Liver (tissue), 3 donors: ENCODE results near the gene SET.

Experiments
- EGR1 ChIP-seq, 2 donors: IDR thresholded peaks; 2 replicates each; pipeline ENCODE4 v1.6.1; 2016 to 2018; ENCODE audit warnings: antibody characterized with exemption in 2 of 2, low read depth in 2 of 2
- HNF4A ChIP-seq, 2 donors: conservative IDR thresholded peaks; 2 replicates each; pipeline ENCODE4 v1.6.1; 2016; ENCODE audit warnings: antibody characterized with exemption in 2 of 2, mild to moderate bottlenecking in 2 of 2
- HNF4G ChIP-seq: IDR thresholded peaks from 2 replicates; pipeline ENCODE4 v1.6.1; 2016; ENCODE audit warnings: antibody characterized with exemption
- JUND ChIP-seq, 2 donors: IDR thresholded peaks; 2 replicates each; pipeline ENCODE4 v1.6.1; 2016; ENCODE audit warnings: antibody characterized with exemption in 2 of 2
- MAX ChIP-seq: IDR thresholded peaks from 2 replicates; pipeline ENCODE4 v1.6.1; 2016; ENCODE audit warnings: antibody characterized with exemption
- NR2F2 ChIP-seq: IDR thresholded peaks from 2 replicates; pipeline ENCODE4 v1.6.1; 2016; ENCODE audit warnings: antibody characterized with exemption
- RAD21 ChIP-seq, 2 donors: IDR thresholded peaks; 2 replicates each; pipeline ENCODE4 v1.6.1; 2016; ENCODE audit warnings: antibody characterized with exemption in 2 of 2, mild to moderate bottlenecking in 2 of 2
- SP1 ChIP-seq: IDR thresholded peaks from 2 replicates; pipeline ENCODE4 v1.6.1; 2018; ENCODE audit warnings: antibody characterized with exemption, mild to moderate bottlenecking
- YY1 ChIP-seq: IDR thresholded peaks from 2 replicates; pipeline ENCODE4 v1.6.1; 2016; ENCODE audit warnings: antibody characterized with exemption, mild to moderate bottlenecking
- TF ChIP-seq, protein P1 (sequence below): fragments of 150-350 bp; IDR thresholded peaks from 2 replicates; pipeline ENCODE4 v1.5.1; 2017; ENCODE audit warnings: improper control_type of control experiment, low read depth, low read length; ENCODE audit not compliant: missing input control
- TF ChIP-seq, protein P2 (sequence below): IDR thresholded peaks from 2 replicates; pipeline ENCODE4 v1.6.1; 2016; ENCODE audit warnings: antibody characterized with exemption
- TF ChIP-seq, protein P3 (sequence below): IDR thresholded peaks from 2 replicates; pipeline ENCODE4 v1.6.1; 2016; ENCODE audit warnings: antibody characterized with exemption
- TF ChIP-seq, protein P4 (sequence below): IDR thresholded peaks from 2 replicates; pipeline ENCODE4 v1.6.1; 2016; ENCODE audit warnings: antibody characterized with exemption, mild to moderate bottlenecking
- donor health status: healthy.
- donor health status: healthy.

- TF ChIP-seq, protein P1, sequence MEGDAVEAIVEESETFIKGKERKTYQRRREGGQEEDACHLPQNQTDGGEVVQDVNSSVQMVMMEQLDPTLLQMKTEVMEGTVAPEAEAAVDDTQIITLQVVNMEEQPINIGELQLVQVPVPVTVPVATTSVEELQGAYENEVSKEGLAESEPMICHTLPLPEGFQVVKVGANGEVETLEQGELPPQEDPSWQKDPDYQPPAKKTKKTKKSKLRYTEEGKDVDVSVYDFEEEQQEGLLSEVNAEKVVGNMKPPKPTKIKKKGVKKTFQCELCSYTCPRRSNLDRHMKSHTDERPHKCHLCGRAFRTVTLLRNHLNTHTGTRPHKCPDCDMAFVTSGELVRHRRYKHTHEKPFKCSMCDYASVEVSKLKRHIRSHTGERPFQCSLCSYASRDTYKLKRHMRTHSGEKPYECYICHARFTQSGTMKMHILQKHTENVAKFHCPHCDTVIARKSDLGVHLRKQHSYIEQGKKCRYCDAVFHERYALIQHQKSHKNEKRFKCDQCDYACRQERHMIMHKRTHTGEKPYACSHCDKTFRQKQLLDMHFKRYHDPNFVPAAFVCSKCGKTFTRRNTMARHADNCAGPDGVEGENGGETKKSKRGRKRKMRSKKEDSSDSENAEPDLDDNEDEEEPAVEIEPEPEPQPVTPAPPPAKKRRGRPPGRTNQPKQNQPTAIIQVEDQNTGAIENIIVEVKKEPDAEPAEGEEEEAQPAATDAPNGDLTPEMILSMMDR = no peak
- TF ChIP-seq JUND (IDR thresholded peaks at IDR 0.05) (no peak), NR2F2 (no peak), YY1 (no peak), HNF4A (conservative IDR thresholded peaks at IDR 0.05) (peak in 1 of 2 donors; percentile 16), HNF4G (no peak), SP1 (peak; percentile 67), MAX (no peak), EGR1 (IDR thresholded peaks at IDR 0.05; ENCODE audit: low read depth in 2 of 2) (no peak), RAD21 (IDR thresholded peaks at IDR 0.05) (no peak)
- TF ChIP-seq, protein P2, sequence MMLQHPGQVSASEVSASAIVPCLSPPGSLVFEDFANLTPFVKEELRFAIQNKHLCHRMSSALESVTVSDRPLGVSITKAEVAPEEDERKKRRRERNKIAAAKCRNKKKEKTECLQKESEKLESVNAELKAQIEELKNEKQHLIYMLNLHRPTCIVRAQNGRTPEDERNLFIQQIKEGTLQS = no peak
- TF ChIP-seq, protein P3, sequence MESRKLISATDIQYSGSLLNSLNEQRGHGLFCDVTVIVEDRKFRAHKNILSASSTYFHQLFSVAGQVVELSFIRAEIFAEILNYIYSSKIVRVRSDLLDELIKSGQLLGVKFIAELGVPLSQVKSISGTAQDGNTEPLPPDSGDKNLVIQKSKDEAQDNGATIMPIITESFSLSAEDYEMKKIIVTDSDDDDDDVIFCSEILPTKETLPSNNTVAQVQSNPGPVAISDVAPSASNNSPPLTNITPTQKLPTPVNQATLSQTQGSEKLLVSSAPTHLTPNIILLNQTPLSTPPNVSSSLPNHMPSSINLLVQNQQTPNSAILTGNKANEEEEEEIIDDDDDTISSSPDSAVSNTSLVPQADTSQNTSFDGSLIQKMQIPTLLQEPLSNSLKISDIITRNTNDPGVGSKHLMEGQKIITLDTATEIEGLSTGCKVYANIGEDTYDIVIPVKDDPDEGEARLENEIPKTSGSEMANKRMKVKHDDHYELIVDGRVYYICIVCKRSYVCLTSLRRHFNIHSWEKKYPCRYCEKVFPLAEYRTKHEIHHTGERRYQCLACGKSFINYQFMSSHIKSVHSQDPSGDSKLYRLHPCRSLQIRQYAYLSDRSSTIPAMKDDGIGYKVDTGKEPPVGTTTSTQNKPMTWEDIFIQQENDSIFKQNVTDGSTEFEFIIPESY = no peak
- TF ChIP-seq, protein P4, sequence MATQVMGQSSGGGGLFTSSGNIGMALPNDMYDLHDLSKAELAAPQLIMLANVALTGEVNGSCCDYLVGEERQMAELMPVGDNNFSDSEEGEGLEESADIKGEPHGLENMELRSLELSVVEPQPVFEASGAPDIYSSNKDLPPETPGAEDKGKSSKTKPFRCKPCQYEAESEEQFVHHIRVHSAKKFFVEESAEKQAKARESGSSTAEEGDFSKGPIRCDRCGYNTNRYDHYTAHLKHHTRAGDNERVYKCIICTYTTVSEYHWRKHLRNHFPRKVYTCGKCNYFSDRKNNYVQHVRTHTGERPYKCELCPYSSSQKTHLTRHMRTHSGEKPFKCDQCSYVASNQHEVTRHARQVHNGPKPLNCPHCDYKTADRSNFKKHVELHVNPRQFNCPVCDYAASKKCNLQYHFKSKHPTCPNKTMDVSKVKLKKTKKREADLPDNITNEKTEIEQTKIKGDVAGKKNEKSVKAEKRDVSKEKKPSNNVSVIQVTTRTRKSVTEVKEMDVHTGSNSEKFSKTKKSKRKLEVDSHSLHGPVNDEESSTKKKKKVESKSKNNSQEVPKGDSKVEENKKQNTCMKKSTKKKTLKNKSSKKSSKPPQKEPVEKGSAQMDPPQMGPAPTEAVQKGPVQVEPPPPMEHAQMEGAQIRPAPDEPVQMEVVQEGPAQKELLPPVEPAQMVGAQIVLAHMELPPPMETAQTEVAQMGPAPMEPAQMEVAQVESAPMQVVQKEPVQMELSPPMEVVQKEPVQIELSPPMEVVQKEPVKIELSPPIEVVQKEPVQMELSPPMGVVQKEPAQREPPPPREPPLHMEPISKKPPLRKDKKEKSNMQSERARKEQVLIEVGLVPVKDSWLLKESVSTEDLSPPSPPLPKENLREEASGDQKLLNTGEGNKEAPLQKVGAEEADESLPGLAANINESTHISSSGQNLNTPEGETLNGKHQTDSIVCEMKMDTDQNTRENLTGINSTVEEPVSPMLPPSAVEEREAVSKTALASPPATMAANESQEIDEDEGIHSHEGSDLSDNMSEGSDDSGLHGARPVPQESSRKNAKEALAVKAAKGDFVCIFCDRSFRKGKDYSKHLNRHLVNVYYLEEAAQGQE = no peak
Measured at GRCh38 chr9:128685636-128686489, 3.2 kb upstream of the SET start.
